NCI-H510A treated with DMSO at 0.1 percent for 48 hours (cell line): ENCODE results near the gene COX14.
"Not testable (repeated sequence)": the region's sequence is repeated elsewhere in the genome, so short reads cannot be mapped to it uniquely, and the experiment has no call there.

Source experiments
- DNase-seq: peaks from one replicate; lab custom pipeline; 2025; lab: John Stamatoyannopoulos, UW

Gene COX14

GRCh38 chr12:50154947-50155346, 42.9 kb downstream of the COX14 start:
- not testable (repeated sequence) for DNase-seq

GRCh38 chr12:50156641-50157040, 44.6 kb downstream of the COX14 start:
- DNase-seq: no peak

- DNase-seq: no peak
Measured at GRCh38 chr12:50157259-50157658, 45.2 kb downstream of the COX14 start.

GRCh38 chr12:50160643-50161042, 48.6 kb downstream of the COX14 start:
- DNase-seq: no peak

GRCh38 chr12:50162230-50162629, 50.2 kb downstream of the COX14 start:
- DNase-seq: no peak

- DNase-seq: no peak
Measured at GRCh38 chr12:50164963-50165362, 52.9 kb downstream of the COX14 start.

- DNase-seq: peak; percentile 53
Measured at GRCh38 chr12:50166799-50167048, 54.7 kb downstream of the COX14 start.

- DNase-seq: peak; percentile 98
Measured at GRCh38 chr12:50167049-50167828, 55.2 kb downstream of the COX14 start, which contains the start of gene CERS5. Gene CERS5, minus strand, starts transcription at chr12:50167369. Its CDS starts 72 bp downstream, at chr12:50167297.
